Measurements from ENCODE around the gene SLC22A16.
A peak's percentile ranks its signal among the peaks of the same experiment; 100 is the strongest.

Gene SLC22A16

GRCh38 chr6:110399219-110400071, 77.0 kb downstream of the SLC22A16 start:
- DNase-seq (ENCODE audit: low spot score), result no peak

- no peak for DNase-seq (ENCODE audit: low spot score)
Measured at GRCh38 chr6:110398778-110399177, 77.6 kb downstream of the SLC22A16 start.

- DNase-seq (ENCODE audit: low spot score), result no peak
Measured at GRCh38 chr6:110395221-110395620, 81.2 kb downstream of the SLC22A16 start.

- DNase-seq (ENCODE audit: low spot score), result no peak
Measured at GRCh38 chr6:110394409-110394808, 82.0 kb downstream of the SLC22A16 start.

- no peak for DNase-seq (ENCODE audit: low spot score)
Measured at GRCh38 chr6:110392727-110393126, 83.7 kb downstream of the SLC22A16 start.

- DNase-seq (ENCODE audit: low spot score), result peak; percentile 40
Measured at GRCh38 chr6:110390404-110390803, 86.0 kb downstream of the SLC22A16 start.

- DNase-seq (ENCODE audit: low spot score), result no peak
Measured at GRCh38 chr6:110389689-110390382, 86.6 kb downstream of the SLC22A16 start.

- DNase-seq (ENCODE audit: low spot score), result no peak
Measured at GRCh38 chr6:110387986-110388385, 88.4 kb downstream of the SLC22A16 start.

- DNase-seq (ENCODE audit: low spot score), result no peak
Measured at GRCh38 chr6:110385458-110385863, 91.0 kb downstream of the SLC22A16 start.

- no peak for DNase-seq (ENCODE audit: low spot score)
Measured at GRCh38 chr6:110378552-110378951, 97.9 kb downstream of the SLC22A16 start.
